HepG2 (cell line): ENCODE results near the gene SEMA3F. TPM values are rescaled to one million over a fixed set of nuclear protein-coding genes. Genes with fewer than 3 reads are reported as not detected.

Experiments
- ADNP ChIP-seq: sonication (generic); formaldehyde crosslinking; IDR thresholded peaks from 2 replicates; pipeline ENCODE4 v1.4.0; 2020; ENCODE audit warnings: missing genetic modification reagents
- ESRRA ChIP-seq: sonication (generic); formaldehyde crosslinking; IDR thresholded peaks from 2 replicates; pipeline ENCODE4 v1.5.1; 2020; ENCODE audit warnings: mild to moderate bottlenecking, low read depth, missing genetic modification reagents
- FOXJ3 ChIP-seq: sonication (generic); formaldehyde crosslinking; IDR thresholded peaks from 2 replicates; pipeline ENCODE4 v1.4.0; 2020; ENCODE audit warnings: missing genetic modification reagents, mild to moderate bottlenecking, borderline replicate concordance
- HNRNPL ChIP-seq: fragments of 200-400 bp; formaldehyde crosslinking; IDR thresholded peaks from 2 replicates; pipeline ENCODE4 v1.6.1; 2017; ENCODE audit warnings: mild to moderate bottlenecking, low read depth, low read length
- JUNB ChIP-seq: sonication (generic); formaldehyde crosslinking; IDR thresholded peaks from 2 replicates; pipeline ENCODE4 v1.8.0; 2022; ENCODE audit warnings: missing genetic modification reagents, mild to moderate bottlenecking, borderline replicate concordance
- KAT8 ChIP-seq: IDR thresholded peaks from 2 replicates; pipeline ENCODE4 v1.6.1; 2016; ENCODE audit warnings: missing genetic modification reagents, missing compliant biosample characterization
- KLF12 ChIP-seq: sonication (generic); formaldehyde crosslinking; IDR thresholded peaks from 2 replicates; pipeline ENCODE4 v1.4.0; 2020; ENCODE audit warnings: missing genetic modification reagents, borderline replicate concordance
- MBD4 ChIP-seq: IDR thresholded peaks from 2 replicates; pipeline ENCODE4 v1.6.1; 2012; ENCODE audit warnings: low read length, inconsistent platforms, borderline replicate concordance
- MYC ChIP-seq: sonication (generic); formaldehyde crosslinking; IDR thresholded peaks from 2 replicates; pipeline ENCODE4 v1.9.0; 2021; ENCODE audit warnings: missing genetic modification reagents, borderline replicate concordance
- PRPF4 ChIP-seq: fragments of 200-400 bp; formaldehyde crosslinking; IDR thresholded peaks from 2 replicates; pipeline ENCODE4 v1.6.1; 2016; ENCODE audit warnings: low read length, low read depth; ENCODE audit not compliant: poor library complexity, severe bottlenecking
- SETDB1 ChIP-seq: sonication (generic); formaldehyde crosslinking; IDR thresholded peaks from 2 replicates; pipeline ENCODE4 v1.5.1; 2020; ENCODE audit warnings: missing genetic modification reagents, mild to moderate bottlenecking, borderline replicate concordance
- SP4 ChIP-seq: sonication (generic); formaldehyde crosslinking; IDR thresholded peaks from 2 replicates; pipeline ENCODE4 v1.8.1; 2023; ENCODE audit warnings: mild to moderate bottlenecking, missing genetic modification reagents
- TEAD3 ChIP-seq: optimal IDR thresholded peaks from 2 replicates; pipeline ENCODE3; 2016; ENCODE audit warnings: borderline replicate concordance
- TRIM24 ChIP-seq: sonication (generic); formaldehyde crosslinking; IDR thresholded peaks from 2 replicates; pipeline ENCODE4 v1.8.0; 2022; ENCODE audit warnings: mild to moderate bottlenecking, missing genetic modification reagents
- ZNF331 ChIP-seq: sonication (generic); formaldehyde crosslinking; IDR thresholded peaks from 2 replicates; pipeline ENCODE4 v1.4.0; 2020; ENCODE audit warnings: missing genetic modification reagents
- ZNF547 ChIP-seq: sonication (generic); formaldehyde crosslinking; IDR thresholded peaks from 2 replicates; pipeline ENCODE4 v1.5.1; 2020; ENCODE audit warnings: mild to moderate bottlenecking, missing genetic modification reagents
- ZNF619 ChIP-seq: sonication (generic); formaldehyde crosslinking; IDR thresholded peaks from 2 replicates; pipeline ENCODE4 v1.4.0; 2020; ENCODE audit warnings: mild to moderate bottlenecking, missing genetic modification reagents
- polyA plus RNA-seq, 8 experiments: library from polyadenylated mRNA; depleted of rRNA in 3 of 8; stranded (reverse) in 7 of 8; unstranded in 1 of 8; fragments of >200 nt; fragmentation: Illumina TruSeq in 4 of 8; extraction: Trizol in 4 of 8; gene quantifications; 2 replicates each; pipeline versions ENCODE4 v1.2.1 to v1.2.3, GENCODE V29; 2011 to 2016; ENCODE audit warnings: low read depth in 4 of 8, missing spikeins in 1 of 8, mixed read lengths in 1 of 8; ENCODE audit not compliant: insufficient read depth in 1 of 8
- total RNA-seq, 5 experiments: library from RNA; depleted of rRNA; stranded (reverse); fragments of >200 nt; fragmentation: Illumina TruSeq; extraction: Trizol; gene quantifications; 2 replicates each; pipeline ENCODE4 v1.2.3, GENCODE V29; 2016; ENCODE audit warnings: low read depth in 1 of 5
- TF ChIP-seq, protein P1 (sequence below): sonication (generic); formaldehyde crosslinking; IDR thresholded peaks from 2 replicates; pipeline ENCODE4 v1.8.0; 2022; ENCODE audit warnings: mild to moderate bottlenecking, missing genetic modification reagents, borderline replicate concordance
- TF ChIP-seq, protein P2 (sequence below): sonication (generic); formaldehyde crosslinking; conservative IDR thresholded peaks from 2 replicates; pipeline ENCODE4 v1.8.1; 2023; ENCODE audit warnings: missing genetic modification reagents
- TF ChIP-seq, protein P3 (sequence below): sonication (generic); formaldehyde crosslinking; IDR thresholded peaks from 2 replicates; pipeline ENCODE4 v1.4.0; 2020; ENCODE audit warnings: missing genetic modification reagents
- TF ChIP-seq, protein P4 (sequence below): sonication (generic); formaldehyde crosslinking; conservative IDR thresholded peaks from 2 replicates; pipeline ENCODE4 v1.5.0; 2020; ENCODE audit warnings: missing genetic modification reagents

The SEMA3F gene
- total and polyA plus RNA-seq, 2 of the 13 experiments (the other 11 are each of a cell fraction or from before 2014, with no cell fraction given): 7.6 to 17.2 TPM

DNA sequence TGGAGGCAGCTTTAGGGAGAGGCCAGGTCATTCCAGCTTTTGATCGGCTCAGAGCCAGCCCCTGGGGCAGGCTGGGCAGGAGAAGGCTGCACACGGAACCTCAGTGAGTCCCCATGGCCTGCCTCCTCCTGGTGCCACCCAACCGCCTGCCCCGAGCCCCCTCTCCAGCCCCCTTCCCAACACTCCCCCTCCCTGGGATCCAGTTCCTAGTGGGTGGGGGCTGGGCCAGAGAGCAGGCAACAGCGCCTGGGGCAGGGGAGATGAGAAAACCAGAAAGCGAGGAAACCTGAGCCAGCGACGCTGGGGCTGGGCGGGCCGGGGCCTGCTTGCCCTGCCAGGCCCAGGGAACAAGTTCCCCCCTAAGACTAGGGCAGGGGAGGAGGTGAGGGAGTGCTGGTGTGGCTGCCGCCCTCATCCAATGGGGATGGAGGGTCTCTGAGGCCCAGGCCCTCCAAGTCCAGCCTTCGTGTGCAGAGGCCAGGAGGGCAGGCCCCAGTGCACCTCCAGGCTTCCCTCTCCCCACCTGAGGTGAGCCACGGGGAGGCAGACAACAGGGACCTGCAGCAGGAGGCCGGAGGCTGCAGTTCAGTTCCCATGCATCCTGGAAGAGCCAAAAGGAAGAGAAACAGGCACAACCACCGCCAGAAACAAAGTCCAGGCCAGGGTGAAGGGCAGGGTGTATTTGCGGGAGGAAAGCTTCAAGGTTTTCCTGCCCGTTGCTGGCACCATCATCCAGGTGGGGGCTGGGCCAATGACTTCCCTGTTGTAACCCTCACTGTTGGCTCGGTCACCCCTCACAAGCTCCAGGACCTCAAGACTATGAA, 4.0 kb upstream of the SEMA3F start (continued):
- peak; percentile 45; the same call in 1 of the 2 replicates for TF ChIP-seq MYC (CRISPR knock-in tag)
- TF ChIP-seq, protein P1, sequence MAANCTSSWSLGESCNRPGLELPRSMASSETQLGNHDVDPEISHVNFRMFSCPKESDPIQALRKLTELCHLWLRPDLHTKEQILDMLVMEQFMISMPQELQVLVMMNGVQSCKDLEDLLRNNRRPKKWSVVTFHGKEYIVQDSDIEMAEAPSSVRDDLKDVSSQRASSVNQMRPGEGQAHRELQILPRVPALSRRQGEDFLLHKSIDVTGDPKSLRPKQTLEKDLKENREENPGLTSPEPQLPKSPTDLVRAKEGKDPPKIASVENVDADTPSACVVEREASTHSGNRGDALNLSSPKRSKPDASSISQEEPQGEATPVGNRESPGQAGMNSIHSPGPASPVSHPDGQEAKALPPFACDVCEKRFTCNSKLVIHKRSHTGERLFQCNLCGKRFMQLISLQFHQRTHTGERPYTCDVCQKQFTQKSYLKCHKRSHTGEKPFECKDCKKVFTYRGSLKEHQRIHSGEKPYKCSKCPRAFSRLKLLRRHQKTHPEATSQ (CRISPR knock-in tag): no peak
- TF ChIP-seq, protein P2, sequence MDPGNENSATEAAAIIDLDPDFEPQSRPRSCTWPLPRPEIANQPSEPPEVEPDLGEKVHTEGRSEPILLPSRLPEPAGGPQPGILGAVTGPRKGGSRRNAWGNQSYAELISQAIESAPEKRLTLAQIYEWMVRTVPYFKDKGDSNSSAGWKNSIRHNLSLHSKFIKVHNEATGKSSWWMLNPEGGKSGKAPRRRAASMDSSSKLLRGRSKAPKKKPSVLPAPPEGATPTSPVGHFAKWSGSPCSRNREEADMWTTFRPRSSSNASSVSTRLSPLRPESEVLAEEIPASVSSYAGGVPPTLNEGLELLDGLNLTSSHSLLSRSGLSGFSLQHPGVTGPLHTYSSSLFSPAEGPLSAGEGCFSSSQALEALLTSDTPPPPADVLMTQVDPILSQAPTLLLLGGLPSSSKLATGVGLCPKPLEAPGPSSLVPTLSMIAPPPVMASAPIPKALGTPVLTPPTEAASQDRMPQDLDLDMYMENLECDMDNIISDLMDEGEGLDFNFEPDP: no peak
- no peak for TF ChIP-seq ZNF619 (CRISPR knock-in tag)
- no peak for TF ChIP-seq TRIM24 (CRISPR knock-in tag)
- TF ChIP-seq HNRNPL: peak; percentile 57; the same call in 1 of the 2 replicates
- TF ChIP-seq ADNP (CRISPR knock-in tag): no peak
- TF ChIP-seq KLF12 (CRISPR knock-in tag): 0 out of 2 replicates have a peak, but pooled peaks have one; percentile 35
- TF ChIP-seq MBD4: no peak
- peak; percentile 48; the same call in 1 of the 2 replicates for TF ChIP-seq ZNF547 (CRISPR knock-in tag)
- TF ChIP-seq, protein P3, sequence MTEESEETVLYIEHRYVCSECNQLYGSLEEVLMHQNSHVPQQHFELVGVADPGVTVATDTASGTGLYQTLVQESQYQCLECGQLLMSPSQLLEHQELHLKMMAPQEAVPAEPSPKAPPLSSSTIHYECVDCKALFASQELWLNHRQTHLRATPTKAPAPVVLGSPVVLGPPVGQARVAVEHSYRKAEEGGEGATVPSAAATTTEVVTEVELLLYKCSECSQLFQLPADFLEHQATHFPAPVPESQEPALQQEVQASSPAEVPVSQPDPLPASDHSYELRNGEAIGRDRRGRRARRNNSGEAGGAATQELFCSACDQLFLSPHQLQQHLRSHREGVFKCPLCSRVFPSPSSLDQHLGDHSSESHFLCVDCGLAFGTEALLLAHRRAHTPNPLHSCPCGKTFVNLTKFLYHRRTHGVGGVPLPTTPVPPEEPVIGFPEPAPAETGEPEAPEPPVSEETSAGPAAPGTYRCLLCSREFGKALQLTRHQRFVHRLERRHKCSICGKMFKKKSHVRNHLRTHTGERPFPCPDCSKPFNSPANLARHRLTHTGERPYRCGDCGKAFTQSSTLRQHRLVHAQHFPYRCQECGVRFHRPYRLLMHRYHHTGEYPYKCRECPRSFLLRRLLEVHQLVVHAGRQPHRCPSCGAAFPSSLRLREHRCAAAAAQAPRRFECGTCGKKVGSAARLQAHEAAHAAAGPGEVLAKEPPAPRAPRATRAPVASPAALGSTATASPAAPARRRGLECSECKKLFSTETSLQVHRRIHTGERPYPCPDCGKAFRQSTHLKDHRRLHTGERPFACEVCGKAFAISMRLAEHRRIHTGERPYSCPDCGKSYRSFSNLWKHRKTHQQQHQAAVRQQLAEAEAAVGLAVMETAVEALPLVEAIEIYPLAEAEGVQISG (CRISPR knock-in tag): no peak
- no peak for TF ChIP-seq SETDB1 (CRISPR knock-in tag)
- no peak for TF ChIP-seq ESRRA (CRISPR knock-in tag)
- TF ChIP-seq ZNF331 (CRISPR knock-in tag): 0 out of 2 replicates have a peak, but pooled peaks have one; percentile 8
- no peak for TF ChIP-seq PRPF4
- no peak for TF ChIP-seq KAT8 (CRISPR knock-in tag)
- TF ChIP-seq TEAD3 (CRISPR knock-in tag): peak; percentile 21
- peak; percentile 48; the same call in 1 of the 2 replicates for TF ChIP-seq SP4 (CRISPR knock-in tag)
- no peak for TF ChIP-seq FOXJ3 (CRISPR knock-in tag)
- no peak for TF ChIP-seq JUNB (CRISPR knock-in tag)
- TF ChIP-seq, protein P4, sequence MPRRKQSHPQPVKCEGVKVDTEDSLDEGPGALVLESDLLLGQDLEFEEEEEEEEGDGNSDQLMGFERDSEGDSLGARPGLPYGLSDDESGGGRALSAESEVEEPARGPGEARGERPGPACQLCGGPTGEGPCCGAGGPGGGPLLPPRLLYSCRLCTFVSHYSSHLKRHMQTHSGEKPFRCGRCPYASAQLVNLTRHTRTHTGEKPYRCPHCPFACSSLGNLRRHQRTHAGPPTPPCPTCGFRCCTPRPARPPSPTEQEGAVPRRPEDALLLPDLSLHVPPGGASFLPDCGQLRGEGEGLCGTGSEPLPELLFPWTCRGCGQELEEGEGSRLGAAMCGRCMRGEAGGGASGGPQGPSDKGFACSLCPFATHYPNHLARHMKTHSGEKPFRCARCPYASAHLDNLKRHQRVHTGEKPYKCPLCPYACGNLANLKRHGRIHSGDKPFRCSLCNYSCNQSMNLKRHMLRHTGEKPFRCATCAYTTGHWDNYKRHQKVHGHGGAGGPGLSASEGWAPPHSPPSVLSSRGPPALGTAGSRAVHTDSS (CRISPR knock-in tag): no peak
